Endothelial cell of umbilical vein (primary cell): ENCODE data around the gene ITPR1. TPM values are rescaled to one million over a fixed set of nuclear protein-coding genes. Genes with fewer than 3 reads are reported as not detected.
A peak's percentile ranks its signal among the peaks of the same experiment; 100 is the strongest.

ENCODE experiments used
- BruUV-seq: library from RNA; stranded (reverse); fragments of 400-500 nt; replicated peaks from 2 replicates; lab custom pipeline; 2021; lab: Mats Ljungman, UMichigan
- CTCF ChIA-PET: fragments of 300-600, 350-600 bp; sonication (Branson Sonifier 250); formaldehyde crosslinking; loops from one replicate; lab custom pipeline; 2021; ENCODE audit warnings: antibody characterized with exemption, inconsistent platforms; lab: Charles Lee
- POLR2A ChIA-PET: fragments of 300-600, 350-600 bp; sonication (Branson Sonifier 250); formaldehyde crosslinking; loops from one replicate; lab custom pipeline; 2021; ENCODE audit warnings: antibody characterized with exemption, inconsistent platforms; lab: Charles Lee
- DNase-seq: peaks from one replicate; pipeline ENCODE4 v3.0.0-alpha.2; 2011; ENCODE audit warnings: low read depth, low spot score
- FAIRE-seq: peaks from 2 replicates; lab custom pipeline; 2011; peaks lifted over from hg19 to GRCh38; lab: Jason Lieb, UNC
- H2AFZ ChIP-seq: 2 replicates; pipeline ENCODE4 v1.6.0; 2012; ENCODE audit warnings: low read depth, low read length, control low read depth, inconsistent platforms
- H3K27ac ChIP-seq: 2 replicates; pipeline ENCODE4 v1.5.1; 2011; ENCODE audit warnings: low read depth, mild to moderate bottlenecking, control low read depth, low read length, moderate library complexity; ENCODE audit not compliant: insufficient read depth
- H3K27me3 ChIP-seq, 2 experiments: 2 replicates each; pipeline versions ENCODE4 v1.6.0 to v1.6.1; 2011; ENCODE audit warnings: low read length in 2 of 2, mixed read lengths in 1 of 2; ENCODE audit not compliant: control insufficient read depth in 2 of 2, insufficient read depth in 2 of 2
- H3K36me3 ChIP-seq, 2 experiments: 2 replicates in 1 of 2; 3 replicates in 1 of 2; pipeline ENCODE4 v1.5.1; 2011; ENCODE audit warnings: low read length in 2 of 2, mild to moderate bottlenecking in 1 of 2, moderate library complexity in 1 of 2; ENCODE audit not compliant: control insufficient read depth in 2 of 2, insufficient read depth in 2 of 2; ENCODE audit errors: extremely low read depth in 1 of 2
- H3K4me1 ChIP-seq: 3 replicates; pipeline ENCODE4 v1.5.1; 2011; ENCODE audit warnings: mild to moderate bottlenecking, low read length; ENCODE audit not compliant: control insufficient read depth, insufficient read depth; ENCODE audit errors: extremely low read depth
- H3K4me2 ChIP-seq: 2 replicates; pipeline ENCODE4 v1.6.1; 2011; ENCODE audit warnings: low read length, control low read depth, mixed read lengths; ENCODE audit not compliant: insufficient read depth
- H3K4me3 ChIP-seq, 3 experiments: fragments of 200-600 bp in 1 of 3; sonication (generic), shearing (Covaris generic) in 1 of 3; replicated peaks in 1 of 3; 2 replicates each; pipeline ENCODE4 v1.5.1; 2011 to 2016; ENCODE audit warnings: control low read depth in 3 of 3, low read length in 3 of 3, mild to moderate bottlenecking in 2 of 3, inconsistent platforms in 1 of 3, low read depth in 1 of 3, moderate library complexity in 1 of 3; ENCODE audit not compliant: insufficient read depth in 1 of 3
- H3K79me2 ChIP-seq: 2 replicates; pipeline ENCODE4 v1.6.0; 2012; ENCODE audit warnings: low read length, inconsistent platforms; ENCODE audit not compliant: control insufficient read depth, insufficient read depth
- H3K9ac ChIP-seq: replicated peaks from 2 replicates; pipeline ENCODE3; 2011; ENCODE audit warnings: low read length, control low read depth; ENCODE audit not compliant: insufficient read depth; ENCODE audit errors: extremely low read depth
- H3K9me1 ChIP-seq: replicated peaks from 3 replicates; pipeline ENCODE4 v1.6.0; 2011; ENCODE audit warnings: mild to moderate bottlenecking, low read length; ENCODE audit not compliant: control insufficient read depth, insufficient read depth; ENCODE audit errors: extremely low read depth
- H3K9me3 ChIP-seq: replicated peaks from 2 replicates; pipeline ENCODE4 v1.5.1; 2012; ENCODE audit warnings: low read length, inconsistent platforms; ENCODE audit not compliant: control insufficient read depth, insufficient read depth
- H4K20me1 ChIP-seq: replicated peaks from 2 replicates; pipeline ENCODE3; 2011; ENCODE audit warnings: mild to moderate bottlenecking, low read length; ENCODE audit not compliant: control insufficient read depth, insufficient read depth; ENCODE audit errors: extremely low read depth
- EZH2 ChIP-seq: IDR thresholded peaks from 2 replicates; pipeline ENCODE4 v1.6.1; 2012; ENCODE audit warnings: borderline replicate concordance, low read depth, mild to moderate bottlenecking, moderate library complexity, low read length, inconsistent platforms; ENCODE audit not compliant: severe bottlenecking
- FOS ChIP-seq: IDR thresholded peaks from 2 replicates; pipeline ENCODE4 v1.6.1; 2011; ENCODE audit warnings: mild to moderate bottlenecking, low read length, moderate library complexity, borderline replicate concordance; ENCODE audit not compliant: insufficient read depth
- GATA2 ChIP-seq: IDR thresholded peaks from 2 replicates; pipeline ENCODE4 v1.7.0; 2011; ENCODE audit warnings: low read depth, mild to moderate bottlenecking, moderate library complexity, mixed read lengths, low read length; ENCODE audit not compliant: insufficient read length, insufficient read depth
- JUN ChIP-seq: IDR thresholded peaks from 2 replicates; pipeline ENCODE4 v1.6.1; 2011; ENCODE audit warnings: borderline replicate concordance, low read depth; ENCODE audit not compliant: insufficient read length, insufficient read depth
- MYC ChIP-seq: IDR thresholded peaks from one replicate; pipeline ENCODE4 v1.6.1; 2011; ENCODE audit warnings: mild to moderate bottlenecking, low read depth, low read length
- POLR2A ChIP-seq: IDR thresholded peaks from 2 replicates; pipeline ENCODE4 v1.6.1; 2012; ENCODE audit warnings: low read depth, mild to moderate bottlenecking, control low read depth, low read length
- POLR2AphosphoS5 ChIP-seq: IDR thresholded peaks from 2 replicates; pipeline ENCODE4 v1.6.1; 2012; ENCODE audit warnings: low read depth, mild to moderate bottlenecking, control low read depth, low read length, moderate library complexity; ENCODE audit not compliant: insufficient read depth
- dilution Hi-C: fragments of 300-500 bp; cut with MboI; formaldehyde crosslinking; loops from one replicate; pipeline ENCODE4 v1.15.0; 2019; ENCODE audit warnings: low sequenced_read_pairs; ENCODE audit not compliant: extremely low pct_ligation_motif_present
- intact Hi-C: fragments of 100-400 bp; cut with micrococcal nuclease; formaldehyde crosslinking; loops from one replicate; pipeline ENCODE4 v1.10.0; 2022
- polyA plus RNA-seq, 4 experiments: library from polyadenylated mRNA; depleted of rRNA in 3 of 4; stranded (reverse) in 3 of 4; unstranded in 1 of 4; fragments of >200 nt; gene quantifications; 2 replicates each; pipeline versions ENCODE4 v1.2.1 to v1.2.3, GENCODE V29; 2011 to 2012; ENCODE audit warnings: missing spikeins in 1 of 4
- total RNA-seq: library from RNA; stranded (reverse); gene quantifications from 2 replicates; pipeline ENCODE4 v1.2.3, GENCODE V29; 2021
- TF ChIP-seq, protein P1 (sequence below): IDR thresholded peaks from 2 replicates; pipeline ENCODE4 v1.6.1; 2011; ENCODE audit not compliant: insufficient read depth, insufficient read length
- TF ChIP-seq, protein P2 (sequence below), 2 donors: IDR thresholded peaks; 1 replicate in 1 of 2; 2 replicates in 1 of 2; pipeline ENCODE4 v1.5.1; 2011; ENCODE audit warnings: low read length in 2 of 2, mild to moderate bottlenecking in 2 of 2, moderate library complexity in 2 of 2, control low read depth in 1 of 2, inconsistent platforms in 1 of 2, low read depth in 1 of 2; ENCODE audit not compliant: insufficient read depth in 1 of 2; ENCODE audit errors: extremely low read depth in 1 of 2

The ITPR1 gene
- total and polyA plus RNA-seq, 2 donors (not counting 3 experiments of a cell fraction or from before 2014, with no cell fraction given): 5.1 to 16.1 TPM

DNA sequence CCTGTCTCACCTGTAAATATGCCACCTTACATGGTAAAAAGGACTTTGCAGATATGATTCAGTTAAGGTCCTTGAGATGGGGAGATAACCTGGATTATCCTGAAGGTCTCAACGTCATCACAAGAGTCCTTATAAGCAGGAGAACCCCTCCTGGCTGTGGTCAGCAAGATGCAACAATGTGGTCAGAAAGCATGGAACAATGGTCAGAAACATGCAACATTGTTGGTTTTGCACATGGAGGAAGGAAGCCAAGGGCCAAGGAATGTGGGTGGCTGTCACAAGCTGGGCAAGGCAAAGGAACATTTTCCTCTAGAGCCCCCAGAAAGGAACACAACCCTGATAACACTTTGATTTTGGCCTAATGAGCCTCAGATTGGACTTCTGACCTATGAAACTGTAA is 16.7 kb upstream of the ITPR1 start:
- H3K27ac ChIP-seq: no peak overlapping the region
- H3K4me2 ChIP-seq: no peak overlapping the region
- no TSS peak for BruUV-seq
- no peaks in the 10 kb centered on the region for H3K36me3 ChIP-seq
- ChIA-PET POLR2A (no interaction called here), CTCF (no interaction called here)
- no peak for FAIRE-seq
- no peak overlapping the region for H2AFZ ChIP-seq
- H3K4me1 ChIP-seq: peaks cover 22% of the 10 kb centered on the region
- dilution Hi-C loops: no loop called here
- intact Hi-C loops: no loop called here
- no peaks in the 10 kb centered on the region for H3K79me2 ChIP-seq
- H3K27me3 ChIP-seq: no peaks in the 10 kb centered on the region
- H3K9me3 ChIP-seq: no peaks in the 10 kb centered on the region
- no peaks in the 10 kb centered on the region for H4K20me1 ChIP-seq
- no peak for TF ChIP-seq JUN
- no peak for TF ChIP-seq EZH2
- TF ChIP-seq MYC: no peak
- TF ChIP-seq, protein P1, sequence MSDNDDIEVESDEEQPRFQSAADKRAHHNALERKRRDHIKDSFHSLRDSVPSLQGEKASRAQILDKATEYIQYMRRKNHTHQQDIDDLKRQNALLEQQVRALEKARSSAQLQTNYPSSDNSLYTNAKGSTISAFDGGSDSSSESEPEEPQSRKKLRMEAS: no peak
- TF ChIP-seq, protein P2, sequence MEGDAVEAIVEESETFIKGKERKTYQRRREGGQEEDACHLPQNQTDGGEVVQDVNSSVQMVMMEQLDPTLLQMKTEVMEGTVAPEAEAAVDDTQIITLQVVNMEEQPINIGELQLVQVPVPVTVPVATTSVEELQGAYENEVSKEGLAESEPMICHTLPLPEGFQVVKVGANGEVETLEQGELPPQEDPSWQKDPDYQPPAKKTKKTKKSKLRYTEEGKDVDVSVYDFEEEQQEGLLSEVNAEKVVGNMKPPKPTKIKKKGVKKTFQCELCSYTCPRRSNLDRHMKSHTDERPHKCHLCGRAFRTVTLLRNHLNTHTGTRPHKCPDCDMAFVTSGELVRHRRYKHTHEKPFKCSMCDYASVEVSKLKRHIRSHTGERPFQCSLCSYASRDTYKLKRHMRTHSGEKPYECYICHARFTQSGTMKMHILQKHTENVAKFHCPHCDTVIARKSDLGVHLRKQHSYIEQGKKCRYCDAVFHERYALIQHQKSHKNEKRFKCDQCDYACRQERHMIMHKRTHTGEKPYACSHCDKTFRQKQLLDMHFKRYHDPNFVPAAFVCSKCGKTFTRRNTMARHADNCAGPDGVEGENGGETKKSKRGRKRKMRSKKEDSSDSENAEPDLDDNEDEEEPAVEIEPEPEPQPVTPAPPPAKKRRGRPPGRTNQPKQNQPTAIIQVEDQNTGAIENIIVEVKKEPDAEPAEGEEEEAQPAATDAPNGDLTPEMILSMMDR (IDR thresholded peaks at IDR 0.05; ENCODE audit: extremely low read depth in 1 of 2, insufficient read depth in 1 of 2, low read depth in 1 of 2, low read length in 2 of 2): no peak
- no peak for TF ChIP-seq POLR2AphosphoS5
- TF ChIP-seq FOS: no peak
- no peak for TF ChIP-seq POLR2A
- no peak for TF ChIP-seq GATA2
- peak; percentile 5 for DNase-seq
- no peaks in the 10 kb centered on the region for H3K9me1 ChIP-seq
- no peak overlapping the region for H3K4me3 ChIP-seq
- no peak overlapping the region for H3K9ac ChIP-seq
